ENCODE results near the gene DNAJC13.

The DNAJC13 gene

GRCh38 chr3:132488151-132488550 is 70.8 kb downstream of the DNAJC13 start:
- H3K36me3 ChIP-seq (replicated peaks; ENCODE audit: insufficient read depth, low read length) = peaks cover 9% of the 10 kb centered on the region; the same call in 1 of the 2 replicates

GRCh38 chr3:132499071-132499470 is 81.8 kb downstream of the DNAJC13 start:
- Histone ChIP-seq H3K27me3 (replicated peaks; ENCODE audit: insufficient read depth, low read length) (no peaks in the 10 kb centered on the region), H3K79me2 (ENCODE audit: low read length) (no peaks in the 10 kb centered on the region), H3F3A (ENCODE audit: insufficient read depth, low read length) (no peaks in the 10 kb centered on the region), H3K27ac (ENCODE audit: low read length) (no peak overlapping the region), H2AFZ (ENCODE audit: low read length) (no peak overlapping the region), H3K9me3 (replicated peaks; ENCODE audit: insufficient read depth, low read length) (no peaks in the 10 kb centered on the region), H3K9me2 (replicated peaks; ENCODE audit: insufficient read depth, low read length) (no peaks in the 10 kb centered on the region), H3K4me3 (ENCODE audit: low read length) (no peak overlapping the region), H4K20me1 (ENCODE audit: insufficient read depth, low read length) (no peaks in the 10 kb centered on the region), H3K4me2 (ENCODE audit: low read depth, low read length) (no peak overlapping the region), H3K36me3 (replicated peaks; ENCODE audit: insufficient read depth, low read length) (peaks cover 29% of the 10 kb centered on the region; the same call in 1 of the 2 replicates), H3K9ac (ENCODE audit: low read length) (no peak overlapping the region), H3K4me1 (ENCODE audit: low read length) (no peaks in the 10 kb centered on the region)
- TF ChIP-seq CTCF (IDR thresholded peaks at IDR 0.05; ENCODE audit: low read length) = no peak
- no peak for TF ChIP-seq EZH2phosphoT487 (IDR thresholded peaks at IDR 0.05; ENCODE audit: low read length)
- TF ChIP-seq EZH2 (optimal IDR thresholded peaks at IDR 0.05; ENCODE audit: low read depth, low read length) = no peak
- DNase-seq = no peak

More at GRCh38 chr3:132488151-132488550, 70.8 kb downstream of the DNAJC13 start:
- Histone ChIP-seq H3K27me3 (replicated peaks; ENCODE audit: insufficient read depth, low read length) (no peaks in the 10 kb centered on the region), H3K9me3 (replicated peaks; ENCODE audit: insufficient read depth, low read length) (no peaks in the 10 kb centered on the region), H2AFZ (ENCODE audit: low read length) (no peak overlapping the region), H3K9ac (ENCODE audit: low read length) (no peak overlapping the region), H3K4me3 (ENCODE audit: low read length) (no peak overlapping the region), H3K79me2 (ENCODE audit: low read length) (no peaks in the 10 kb centered on the region), H3K27ac (ENCODE audit: low read length) (no peak overlapping the region), H4K20me1 (ENCODE audit: insufficient read depth, low read length) (no peaks in the 10 kb centered on the region; the same call in 1 of the 2 replicates), H3K9me2 (replicated peaks; ENCODE audit: insufficient read depth, low read length) (no peaks in the 10 kb centered on the region), H3F3A (ENCODE audit: insufficient read depth, low read length) (no peaks in the 10 kb centered on the region), H3K4me1 (ENCODE audit: low read length) (peaks cover 8% of the 10 kb centered on the region; the same call in 1 of the 2 replicates), H3K4me2 (ENCODE audit: low read depth, low read length) (no peak overlapping the region)
- TF ChIP-seq EZH2 (optimal IDR thresholded peaks at IDR 0.05; ENCODE audit: low read depth, low read length) (no peak), EZH2phosphoT487 (IDR thresholded peaks at IDR 0.05; ENCODE audit: low read length) (no peak), CTCF (IDR thresholded peaks at IDR 0.05; ENCODE audit: low read length) (no peak)
- no peak for DNase-seq

GRCh38 chr3:132503559-132503958 is 86.3 kb downstream of the DNAJC13 start:
- H3K9me2 ChIP-seq (replicated peaks; ENCODE audit: insufficient read depth, low read length) = no peaks in the 10 kb centered on the region
- peaks cover 8% of the 10 kb centered on the region for H3K4me1 ChIP-seq (ENCODE audit: low read length)
- H3K4me2 ChIP-seq (ENCODE audit: low read depth, low read length) = no peak overlapping the region
- DNase-seq = no peak
- no peaks in the 10 kb centered on the region for H3F3A ChIP-seq (ENCODE audit: insufficient read depth, low read length)
- peaks cover 16% of the 10 kb centered on the region for H3K36me3 ChIP-seq (replicated peaks; ENCODE audit: insufficient read depth, low read length)
- H2AFZ ChIP-seq (ENCODE audit: low read length) = no peak overlapping the region
- no peaks in the 10 kb centered on the region for H3K27me3 ChIP-seq (replicated peaks; ENCODE audit: insufficient read depth, low read length)
- H3K9ac ChIP-seq (ENCODE audit: low read length) = no peak overlapping the region
- no peaks in the 10 kb centered on the region for H3K79me2 ChIP-seq (ENCODE audit: low read length)
- no peak overlapping the region for H3K27ac ChIP-seq (ENCODE audit: low read length)
- no peaks in the 10 kb centered on the region for H4K20me1 ChIP-seq (ENCODE audit: insufficient read depth, low read length)
- H3K4me3 ChIP-seq (ENCODE audit: low read length) = no peak overlapping the region
- TF ChIP-seq EZH2 (optimal IDR thresholded peaks at IDR 0.05; ENCODE audit: low read depth, low read length) = no peak
- no peak for TF ChIP-seq EZH2phosphoT487 (IDR thresholded peaks at IDR 0.05; ENCODE audit: low read length)
- TF ChIP-seq CTCF (IDR thresholded peaks at IDR 0.05; ENCODE audit: low read length) = no peak
- H3K9me3 ChIP-seq (replicated peaks; ENCODE audit: insufficient read depth, low read length) = no peaks in the 10 kb centered on the region
